Neutrophil (primary cell): ENCODE measurements around the gene MAPK1IP1L.

Source experiments
- H3K27ac ChIP-seq: fragments of 200-600 bp; sonication (generic); 2 replicates; pipeline ENCODE4 v1.5.1; 2016; ENCODE audit warnings: mild to moderate bottlenecking, moderate library complexity
- H3K27me3 ChIP-seq: fragments of 200-600 bp; sonication (generic); 2 replicates; pipeline ENCODE4 v1.6.0; 2016; ENCODE audit warnings: mild to moderate bottlenecking
- H3K36me3 ChIP-seq: fragments of 200-600 bp; sonication (generic); 2 replicates; pipeline ENCODE4 v1.5.1; 2017
- H3K4me1 ChIP-seq, 2 experiments: fragments of 200-600 bp in 1 of 2; sonication (generic) in 1 of 2; 1 replicate in 1 of 2; 2 replicates in 1 of 2; pipeline versions ENCODE4 v1.5.1 to v1.6.1; 2013 to 2016; ENCODE audit warnings: low read depth in 1 of 2, low read length in 1 of 2, mild to moderate bottlenecking in 1 of 2, moderate library complexity in 1 of 2; ENCODE audit not compliant: control insufficient read depth in 1 of 2, insufficient read depth in 1 of 2
- H3K4me3 ChIP-seq, 2 experiments: fragments of 200-600 bp in 1 of 2; sonication (generic) in 1 of 2; 1 replicate in 1 of 2; 2 replicates in 1 of 2; pipeline ENCODE4 v1.5.1; 2013 to 2016; ENCODE audit warnings: low read depth in 1 of 2, low read length in 1 of 2, mild to moderate bottlenecking in 1 of 2, moderate library complexity in 1 of 2
- H3K9me3 ChIP-seq: fragments of 200-600 bp; sonication (generic); 2 replicates; pipeline ENCODE4 v1.5.1; 2016
- CTCF ChIP-seq: fragments of 200-600 bp; sonication (generic); IDR thresholded peaks from 2 replicates; pipeline ENCODE4 v1.5.1; 2016; ENCODE audit warnings: antibody characterized with exemption

The MAPK1IP1L gene

GRCh38 chr14:55038708-55039107 is 12.7 kb upstream of the MAPK1IP1L start:
- no peak for TF ChIP-seq CTCF
- no peak overlapping the region for H3K27ac ChIP-seq
- no peak overlapping the region for H3K4me3 ChIP-seq
- no peaks in the 10 kb centered on the region for H3K4me1 ChIP-seq
- no peaks in the 10 kb centered on the region for H3K27me3 ChIP-seq
- H3K36me3 ChIP-seq, result peaks cover 12% of the 10 kb centered on the region
- no peaks in the 10 kb centered on the region for H3K9me3 ChIP-seq

GRCh38 chr14:55043528-55043927 is 7.9 kb upstream of the MAPK1IP1L start:
- Histone ChIP-seq H3K36me3 (peaks cover 11% of the 10 kb centered on the region), H3K4me3 (no peak overlapping the region), H3K4me1 (no peaks in the 10 kb centered on the region), H3K27me3 (no peaks in the 10 kb centered on the region), H3K27ac (no peak overlapping the region), H3K9me3 (no peaks in the 10 kb centered on the region)
- TF ChIP-seq CTCF, result no peak

DNA sequence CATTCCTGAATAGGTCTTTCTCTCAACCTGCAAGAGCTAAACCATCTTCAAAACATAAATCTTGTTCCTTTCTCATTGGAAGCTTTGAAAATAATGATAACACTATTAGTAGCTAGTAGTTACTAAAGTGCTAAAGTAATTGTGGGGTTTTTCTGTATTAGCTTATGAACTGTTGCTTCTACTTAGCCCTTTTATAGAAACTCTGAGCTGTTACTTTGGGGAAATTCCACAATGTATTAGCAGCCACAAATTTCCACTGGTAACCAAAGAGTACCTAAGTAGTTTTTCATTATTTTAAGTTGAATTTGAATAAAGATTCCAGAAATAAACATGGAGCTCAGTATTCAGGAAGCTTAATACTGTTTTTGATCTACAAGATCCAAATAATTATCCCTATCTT is 6.4 kb upstream of the MAPK1IP1L start:
- Histone ChIP-seq H3K36me3 (peaks cover 11% of the 10 kb centered on the region), H3K9me3 (no peaks in the 10 kb centered on the region), H3K4me3 (no peak overlapping the region), H3K27me3 (no peaks in the 10 kb centered on the region), H3K27ac (no peak overlapping the region), H3K4me1 (no peaks in the 10 kb centered on the region)
- no peak for TF ChIP-seq CTCF

GRCh38 chr14:55047301-55048053 is 4.0 kb upstream of the MAPK1IP1L start:
- no peak for TF ChIP-seq CTCF
- Histone ChIP-seq H3K4me3 (no peak overlapping the region), H3K36me3 (peaks cover 11% of the 10 kb centered on the region)

GRCh38 chr14:55048900-55049436 is 2.5 kb upstream of the MAPK1IP1L start:
- Histone ChIP-seq H3K9me3 (no peaks in the 10 kb centered on the region), H3K4me1 (peaks cover 17 to 19% of the 10 kb centered on the region in 2 experiments), H3K27me3 (no peaks in the 10 kb centered on the region), H3K4me3 (no peak overlapping the region), H3K27ac (no peak overlapping the region), H3K36me3 (peaks cover 2% of the 10 kb centered on the region)
- no peak for TF ChIP-seq CTCF

More at GRCh38 chr14:55047301-55048053, 4.0 kb upstream of the MAPK1IP1L start:
- Histone ChIP-seq H3K27me3 (no peaks in the 10 kb centered on the region), H3K9me3 (no peaks in the 10 kb centered on the region), H3K4me1 (peaks cover 9 to 11% of the 10 kb centered on the region in 2 experiments), H3K27ac (no peak overlapping the region)
